Measurements from ENCODE around the gene RSPH9. TPM values are rescaled to one million over a fixed set of nuclear protein-coding genes. Genes with fewer than 3 reads are reported as not detected.

RSPH9 gene
- polyA plus RNA-seq, 1 of the 3 experiments (the other 2 are of a cell fraction): 0.05 TPM

DNA sequence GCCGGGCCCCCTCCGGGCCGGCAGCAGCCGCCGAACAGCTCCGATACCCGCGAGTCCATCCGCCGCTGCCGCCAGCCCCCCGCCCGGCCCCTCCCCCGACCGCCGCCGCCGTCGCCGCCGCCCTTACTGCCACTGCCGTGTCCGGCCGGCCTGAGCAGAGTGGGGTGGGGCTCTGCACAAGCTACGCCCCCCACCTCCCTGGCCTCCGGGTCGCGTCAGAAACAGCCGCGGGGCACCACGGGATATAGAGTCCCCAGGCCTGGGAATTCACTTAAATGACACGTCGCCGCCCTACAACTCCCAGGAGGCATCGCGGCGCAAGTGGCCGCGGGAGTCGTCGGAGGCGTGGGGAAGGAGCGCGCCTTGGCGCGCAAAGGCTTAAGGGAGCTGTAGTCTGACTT, 15.7 kb upstream of the RSPH9 start, which contains the start of gene GTPBP2:
GTPBP2 (minus strand) TSS at position 161 of the 401 bp plus-strand sequence; CDS start at position 59, 102 bp downstream.
- Histone ChIP-seq H2AFZ (ENCODE audit: low read depth) (peak within 1 kb of the TSS; percentile 58), H3K79me2 (ENCODE audit: insufficient read depth) (peaks cover 35% of the 10 kb centered on the region), H3K4me3 (ENCODE audit: low read depth in 2 of 2, low read length in 1 of 2) (peak within 1 kb of the TSS; percentile 71 to 93), H4K20me1 (ENCODE audit: insufficient read depth) (no peaks in the 10 kb centered on the region), H3K36me3 (replicated peaks in 1 of 2; ENCODE audit: control insufficient read depth in 1 of 2, insufficient read depth in 2 of 2, low read length in 1 of 2) (peaks cover 22 to 27% of the 10 kb centered on the region in 2 experiments), H3K27ac (ENCODE audit: low read depth in 2 of 2, low read length in 1 of 2) (peak within 1 kb of the TSS; percentile 92 to 95), H3K9me3 (no peaks in the 10 kb centered on the region), H3K9ac (peak within 1 kb of the TSS; percentile 94), H3F3A (replicated peaks; ENCODE audit: insufficient read depth) (peaks cover 13% of the 10 kb centered on the region), H3K9me2 (no peaks in the 10 kb centered on the region), H3K4me2 (peak within 1 kb of the TSS; percentile 96), H3K27me3 (ENCODE audit: insufficient read depth) (no peaks in the 10 kb centered on the region), H3K4me1 (ENCODE audit: control insufficient read depth in 1 of 2, insufficient read depth in 2 of 2, low read depth in 1 of 2, low read length in 1 of 2) (peaks cover 5 to 21% of the 10 kb centered on the region in 2 experiments)
- WGBS (ENCODE audit: low lambda C conversion rate): 3% methylated on average over 7 of the region's 46 CpGs
- peak; percentile 66; the same call in 1 of the 2 replicates for TF ChIP-seq TAF1 (IDR thresholded peaks at IDR 0.05; ENCODE audit: borderline replicate concordance, low read depth, low read length)
- TF ChIP-seq CHD2 (IDR thresholded peaks at IDR 0.05; ENCODE audit: low read length, partially characterized antibody): peak; percentile 96
- TF ChIP-seq, protein P1, sequence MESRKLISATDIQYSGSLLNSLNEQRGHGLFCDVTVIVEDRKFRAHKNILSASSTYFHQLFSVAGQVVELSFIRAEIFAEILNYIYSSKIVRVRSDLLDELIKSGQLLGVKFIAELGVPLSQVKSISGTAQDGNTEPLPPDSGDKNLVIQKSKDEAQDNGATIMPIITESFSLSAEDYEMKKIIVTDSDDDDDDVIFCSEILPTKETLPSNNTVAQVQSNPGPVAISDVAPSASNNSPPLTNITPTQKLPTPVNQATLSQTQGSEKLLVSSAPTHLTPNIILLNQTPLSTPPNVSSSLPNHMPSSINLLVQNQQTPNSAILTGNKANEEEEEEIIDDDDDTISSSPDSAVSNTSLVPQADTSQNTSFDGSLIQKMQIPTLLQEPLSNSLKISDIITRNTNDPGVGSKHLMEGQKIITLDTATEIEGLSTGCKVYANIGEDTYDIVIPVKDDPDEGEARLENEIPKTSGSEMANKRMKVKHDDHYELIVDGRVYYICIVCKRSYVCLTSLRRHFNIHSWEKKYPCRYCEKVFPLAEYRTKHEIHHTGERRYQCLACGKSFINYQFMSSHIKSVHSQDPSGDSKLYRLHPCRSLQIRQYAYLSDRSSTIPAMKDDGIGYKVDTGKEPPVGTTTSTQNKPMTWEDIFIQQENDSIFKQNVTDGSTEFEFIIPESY (IDR thresholded peaks at IDR 0.05; ENCODE audit: borderline replicate concordance, low read depth): peak; percentile 89
- peak; percentile 39; the same call in 1 of the 2 replicates for TF ChIP-seq NRF1 (IDR thresholded peaks at IDR 0.05; ENCODE audit: low read depth, low read length)
- TF ChIP-seq RAD21 (IDR thresholded peaks at IDR 0.05; ENCODE audit: low read length): no peak
- TF ChIP-seq ELF1 (IDR thresholded peaks at IDR 0.05): peak; percentile 65
- peak; percentile 59; the same call in 1 of the 2 replicates for TF ChIP-seq GABPA (IDR thresholded peaks at IDR 0.05; ENCODE audit: low read depth)
- TF ChIP-seq, protein P2, sequence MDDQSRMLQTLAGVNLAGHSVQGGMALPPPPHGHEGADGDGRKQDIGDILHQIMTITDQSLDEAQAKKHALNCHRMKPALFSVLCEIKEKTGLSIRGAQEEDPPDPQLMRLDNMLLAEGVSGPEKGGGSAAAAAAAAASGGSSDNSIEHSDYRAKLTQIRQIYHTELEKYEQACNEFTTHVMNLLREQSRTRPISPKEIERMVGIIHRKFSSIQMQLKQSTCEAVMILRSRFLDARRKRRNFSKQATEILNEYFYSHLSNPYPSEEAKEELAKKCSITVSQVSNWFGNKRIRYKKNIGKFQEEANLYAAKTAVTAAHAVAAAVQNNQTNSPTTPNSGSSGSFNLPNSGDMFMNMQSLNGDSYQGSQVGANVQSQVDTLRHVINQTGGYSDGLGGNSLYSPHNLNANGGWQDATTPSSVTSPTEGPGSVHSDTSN (IDR thresholded peaks at IDR 0.05): no peak
- TF ChIP-seq EP300 (IDR thresholded peaks at IDR 0.05; ENCODE audit: borderline replicate concordance in 1 of 2, low read depth in 1 of 2, low read length in 1 of 2): no peak
- DNase-seq: peak; percentile 97
- ChIA-PET POLR2A (interaction anchor here (0.6 to 1.9 kb wide), 14 partner anchors 9 to 454 kb away, joined by 3 to 15 read pairs (median 6); partner anchors contain the start of genes VEGFA and XPO5), CTCF (interaction anchor here (2.3 to 2.8 kb wide), 2 partner anchors 20 to 39 kb away, joined by 8 to 11 read pairs; no protein-coding TSS in a partner anchor)

DNA sequence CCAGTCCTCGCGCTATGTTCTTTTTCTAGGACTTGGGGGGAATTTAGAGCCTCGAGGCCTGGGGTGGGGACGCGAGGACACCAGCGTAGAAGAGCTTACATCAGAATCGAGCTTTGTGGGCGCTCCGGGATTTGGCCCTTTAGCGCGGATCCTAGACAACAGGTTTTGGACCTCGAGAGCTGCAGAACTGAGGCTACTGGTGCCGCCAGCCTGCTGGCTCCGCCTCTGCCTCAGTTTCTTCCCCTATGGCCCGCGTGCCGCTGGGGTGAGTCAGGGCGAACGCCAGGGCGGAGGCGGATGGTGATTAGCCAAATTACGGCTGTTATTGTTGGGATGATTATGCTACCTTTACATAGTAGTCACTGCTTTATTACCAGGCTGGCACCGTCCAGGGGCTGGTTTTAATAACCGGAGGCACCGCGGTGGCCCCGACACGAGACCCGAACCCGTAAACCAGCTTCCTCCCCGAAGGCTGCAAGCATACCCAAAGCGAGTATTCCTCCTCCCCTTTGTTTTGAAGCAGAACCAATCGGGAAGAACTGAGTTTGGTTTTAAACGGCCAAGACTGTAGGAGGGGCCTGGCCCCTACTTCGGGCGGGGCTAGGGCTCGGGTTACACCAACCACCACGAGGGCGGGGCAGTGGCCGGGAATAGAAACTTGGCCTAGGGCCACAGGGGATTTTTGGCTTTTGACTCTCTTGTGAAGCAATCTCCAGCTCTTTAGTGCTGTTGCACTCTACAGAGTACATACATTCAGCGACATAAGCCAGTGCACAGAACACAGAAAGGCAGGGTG, 15.1 kb upstream of the RSPH9 start:
- Histone ChIP-seq H3K4me1 (ENCODE audit: control insufficient read depth in 1 of 2, insufficient read depth in 2 of 2, low read depth in 1 of 2, low read length in 1 of 2) (peaks cover 5 to 21% of the 10 kb centered on the region in 2 experiments), H3F3A (replicated peaks; ENCODE audit: insufficient read depth) (peaks cover 13% of the 10 kb centered on the region), H4K20me1 (ENCODE audit: insufficient read depth) (no peaks in the 10 kb centered on the region), H3K27ac (ENCODE audit: low read depth in 2 of 2, low read length in 1 of 2) (peak overlapping the region; percentile 92 to 95), H3K4me3 (ENCODE audit: low read depth in 2 of 2, low read length in 1 of 2) (peak overlapping the region; percentile 71 to 72), H3K9ac (peak overlapping the region; percentile 91), H3K9me3 (no peaks in the 10 kb centered on the region), H3K79me2 (ENCODE audit: insufficient read depth) (peaks cover 35% of the 10 kb centered on the region), H2AFZ (ENCODE audit: low read depth) (peak overlapping the region; percentile 58), H3K9me2 (no peaks in the 10 kb centered on the region), H3K4me2 (peak overlapping the region; percentile 96), H3K36me3 (replicated peaks in 1 of 2; ENCODE audit: control insufficient read depth in 1 of 2, insufficient read depth in 2 of 2, low read length in 1 of 2) (peaks cover 16 to 22% of the 10 kb centered on the region in 2 experiments), H3K27me3 (ENCODE audit: insufficient read depth) (no peaks in the 10 kb centered on the region)
- DNase-seq: peak; percentile 93
- under 1% methylated on average over 23 of the region's 41 CpGs for WGBS (ENCODE audit: low lambda C conversion rate)
- ChIA-PET CTCF (interaction anchor here (0.8 to 2.8 kb wide), 3 partner anchors 21 to 140 kb away, joined by 3 to 11 read pairs (median 8); partner anchors contain the start of gene VEGFA), POLR2A (interaction anchor here (0.6 to 1.9 kb wide), 17 partner anchors 10 to 453 kb away, joined by 3 to 15 read pairs (median 5); partner anchors contain the start of genes VEGFA and XPO5)
- peak; percentile 78; the same call in 1 of the 2 replicates for TF ChIP-seq POLR2AphosphoS5 (IDR thresholded peaks at IDR 0.05; ENCODE audit: low read depth, low read length)
- no peak for TF ChIP-seq NRF1 (IDR thresholded peaks at IDR 0.05; ENCODE audit: low read depth, low read length)
- 0 out of 4 replicates have a peak, but pooled peaks of 1 of the 2 experiments have one; percentile 38 for TF ChIP-seq EP300 (IDR thresholded peaks at IDR 0.05; ENCODE audit: borderline replicate concordance in 1 of 2, low read depth in 1 of 2, low read length in 1 of 2)
- 0 out of 2 replicates have a peak, but pooled peaks have one; percentile 20 for TF ChIP-seq TAF1 (IDR thresholded peaks at IDR 0.05; ENCODE audit: borderline replicate concordance, low read depth, low read length)
- TF ChIP-seq, protein P3, sequence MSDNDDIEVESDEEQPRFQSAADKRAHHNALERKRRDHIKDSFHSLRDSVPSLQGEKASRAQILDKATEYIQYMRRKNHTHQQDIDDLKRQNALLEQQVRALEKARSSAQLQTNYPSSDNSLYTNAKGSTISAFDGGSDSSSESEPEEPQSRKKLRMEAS (IDR thresholded peaks at IDR 0.05; ENCODE audit: low read depth): peak; percentile 77
- TF ChIP-seq, protein P1 (IDR thresholded peaks at IDR 0.05; ENCODE audit: borderline replicate concordance, low read depth): no peak; the same call in 1 of the 2 replicates
- TF ChIP-seq, protein P4, sequence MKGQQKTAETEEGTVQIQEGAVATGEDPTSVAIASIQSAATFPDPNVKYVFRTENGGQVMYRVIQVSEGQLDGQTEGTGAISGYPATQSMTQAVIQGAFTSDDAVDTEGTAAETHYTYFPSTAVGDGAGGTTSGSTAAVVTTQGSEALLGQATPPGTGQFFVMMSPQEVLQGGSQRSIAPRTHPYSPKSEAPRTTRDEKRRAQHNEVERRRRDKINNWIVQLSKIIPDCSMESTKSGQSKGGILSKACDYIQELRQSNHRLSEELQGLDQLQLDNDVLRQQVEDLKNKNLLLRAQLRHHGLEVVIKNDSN (IDR thresholded peaks at IDR 0.05; ENCODE audit: borderline replicate concordance, low read depth): no peak
